ENCODE results near the gene SOX4. TPM values are rescaled to one million over a fixed set of nuclear protein-coding genes. Genes with fewer than 3 reads are reported as not detected.
A peak's percentile ranks its signal among the peaks of the same experiment; 100 is the strongest.

The SOX4 gene
- total and polyA plus RNA-seq, 2 donors from 2014 or later = 5.5 to 36.5 TPM

- peak in 1 of 5 donors; percentile 22 for DNase-seq
- Histone ChIP-seq H3K27ac (ENCODE audit: low read depth in 2 of 2, low read length in 2 of 2) (no peak overlapping the region), H3K4me3 (ENCODE audit: low read length in 3 of 3) (peak overlapping the region in 1 of 3 donors; percentile 72), H3K9me3 (ENCODE audit: control insufficient read depth in 2 of 3, insufficient read depth in 1 of 3, low read length in 3 of 3) (no peaks in the 10 kb centered on the region), H3K27me3 (ENCODE audit: control insufficient read depth, insufficient read depth, low read length) (no peaks in the 10 kb centered on the region), H3K4me1 (ENCODE audit: control insufficient read depth in 2 of 3, insufficient read depth in 2 of 3, low read depth in 1 of 3, low read length in 3 of 3) (peaks cover 0 to 12% (median 7%) of the 10 kb centered on the region in 3 donors), H3K36me3 (ENCODE audit: control insufficient read depth in 2 of 3, insufficient read depth in 3 of 3, low read length in 3 of 3) (no peaks in the 10 kb centered on the region), H3K9ac (ENCODE audit: low read length in 3 of 3) (peak overlapping the region in 1 of 3 donors; percentile 1)
- intact Hi-C loops (cut with DNase I) = loop anchor here (5.0 kb wide), 1 partner anchor 448 kb away; no protein-coding TSS in a partner anchor
- FAIRE-seq = no peak
- TF ChIP-seq, protein P1, sequence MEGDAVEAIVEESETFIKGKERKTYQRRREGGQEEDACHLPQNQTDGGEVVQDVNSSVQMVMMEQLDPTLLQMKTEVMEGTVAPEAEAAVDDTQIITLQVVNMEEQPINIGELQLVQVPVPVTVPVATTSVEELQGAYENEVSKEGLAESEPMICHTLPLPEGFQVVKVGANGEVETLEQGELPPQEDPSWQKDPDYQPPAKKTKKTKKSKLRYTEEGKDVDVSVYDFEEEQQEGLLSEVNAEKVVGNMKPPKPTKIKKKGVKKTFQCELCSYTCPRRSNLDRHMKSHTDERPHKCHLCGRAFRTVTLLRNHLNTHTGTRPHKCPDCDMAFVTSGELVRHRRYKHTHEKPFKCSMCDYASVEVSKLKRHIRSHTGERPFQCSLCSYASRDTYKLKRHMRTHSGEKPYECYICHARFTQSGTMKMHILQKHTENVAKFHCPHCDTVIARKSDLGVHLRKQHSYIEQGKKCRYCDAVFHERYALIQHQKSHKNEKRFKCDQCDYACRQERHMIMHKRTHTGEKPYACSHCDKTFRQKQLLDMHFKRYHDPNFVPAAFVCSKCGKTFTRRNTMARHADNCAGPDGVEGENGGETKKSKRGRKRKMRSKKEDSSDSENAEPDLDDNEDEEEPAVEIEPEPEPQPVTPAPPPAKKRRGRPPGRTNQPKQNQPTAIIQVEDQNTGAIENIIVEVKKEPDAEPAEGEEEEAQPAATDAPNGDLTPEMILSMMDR (IDR thresholded peaks at IDR 0.05; ENCODE audit: borderline replicate concordance, extremely low read depth, insufficient read depth) = no peak
Measured at GRCh38 chr6:21599051-21599696, 5.6 kb downstream of the SOX4 start.

- TF ChIP-seq, protein P1 (IDR thresholded peaks at IDR 0.05; ENCODE audit: borderline replicate concordance, extremely low read depth, insufficient read depth) = no peak
- FAIRE-seq = no peak
- intact Hi-C loops (cut with DNase I) = no loop called here
- no peak overlapping the region for H3K27ac ChIP-seq (ENCODE audit: low read depth in 2 of 2, low read length in 2 of 2)
- no peak overlapping the region for H3K9ac ChIP-seq (ENCODE audit: low read length in 3 of 3)
- peaks cover 0 to 12% (median 8%) of the 10 kb centered on the region in 3 donors for H3K4me1 ChIP-seq (ENCODE audit: control insufficient read depth in 2 of 3, insufficient read depth in 2 of 3, low read depth in 1 of 3, low read length in 3 of 3)
- H3K9me3 ChIP-seq (ENCODE audit: control insufficient read depth in 2 of 3, insufficient read depth in 1 of 3, low read length in 3 of 3) = no peaks in the 10 kb centered on the region
- no peak overlapping the region for H3K4me3 ChIP-seq (ENCODE audit: low read length in 3 of 3)
- no peaks in the 10 kb centered on the region for H3K27me3 ChIP-seq (ENCODE audit: control insufficient read depth, insufficient read depth, low read length)
- DNase-seq = peak in 1 of 5 donors; percentile 19
- H3K36me3 ChIP-seq (ENCODE audit: control insufficient read depth in 2 of 3, insufficient read depth in 3 of 3, low read length in 3 of 3) = no peaks in the 10 kb centered on the region
Measured at GRCh38 chr6:21601339-21601923, 7.9 kb downstream of the SOX4 start.

- no peaks in the 10 kb centered on the region for H3K36me3 ChIP-seq (ENCODE audit: control insufficient read depth in 2 of 3, insufficient read depth in 3 of 3, low read length in 3 of 3)
- intact Hi-C loops (cut with DNase I) = no loop called here
- TF ChIP-seq, protein P1 (IDR thresholded peaks at IDR 0.05; ENCODE audit: borderline replicate concordance, extremely low read depth, insufficient read depth) = no peak
Measured at GRCh38 chr6:21601932-21602390, 8.4 kb downstream of the SOX4 start.

More at GRCh38 chr6:21601932-21602390, 8.4 kb downstream of the SOX4 start:
- H3K4me3 ChIP-seq (ENCODE audit: low read length in 3 of 3) = no peak overlapping the region
- no peaks in the 10 kb centered on the region for H3K27me3 ChIP-seq (ENCODE audit: control insufficient read depth, insufficient read depth, low read length)
- FAIRE-seq (no peak), DNase-seq (peak in 2 of 5 donors; percentile 19 to 55)
- peaks cover 0 to 12% (median 8%) of the 10 kb centered on the region in 3 donors for H3K4me1 ChIP-seq (ENCODE audit: control insufficient read depth in 2 of 3, insufficient read depth in 2 of 3, low read depth in 1 of 3, low read length in 3 of 3)
- H3K9me3 ChIP-seq (ENCODE audit: control insufficient read depth in 2 of 3, insufficient read depth in 1 of 3, low read length in 3 of 3) = no peaks in the 10 kb centered on the region
- H3K9ac ChIP-seq (ENCODE audit: low read length in 3 of 3) = no peak overlapping the region
- no peak overlapping the region for H3K27ac ChIP-seq (ENCODE audit: low read depth in 2 of 2, low read length in 2 of 2)
